Embryonic facial prominence (tissue), 1 donor: ENCODE data around the gene SGPP2.
"Not testable (repeated sequence)": the region's sequence is repeated elsewhere in the genome, so short reads cannot be mapped to it uniquely, and the experiment has no call there.

Experiments
- DNase-seq: peaks from one replicate; pipeline ENCODE4 v3.0.0-alpha.2; 2016; ENCODE audit errors: extremely low spot score

Gene SGPP2

GRCh38 chr2:222424276-222424728, at the start of gene SGPP2:
TSS of gene SGPP2 (plus strand) at chr2:222424543. CDS start at chr2:222424603, 60 bp downstream.
- no peak for DNase-seq

- DNase-seq, result no peak
Observed at GRCh38 chr2:222375798-222376197, 48.5 kb upstream of the SGPP2 start.

- DNase-seq, result no peak
Observed at GRCh38 chr2:222380456-222380855, 43.9 kb upstream of the SGPP2 start.

GRCh38 chr2:222381566-222381965, 42.8 kb upstream of the SGPP2 start:
- DNase-seq, result no peak

GRCh38 chr2:222383255-222383654, 41.1 kb upstream of the SGPP2 start:
- DNase-seq, result no peak

- DNase-seq, result no peak
Observed at GRCh38 chr2:222391743-222392285, 32.5 kb upstream of the SGPP2 start.

- DNase-seq, result no peak
Observed at GRCh38 chr2:222393733-222394267, 30.5 kb upstream of the SGPP2 start.

GRCh38 chr2:222398446-222398885, 25.9 kb upstream of the SGPP2 start:
- no peak for DNase-seq

- DNase-seq, result no peak
Observed at GRCh38 chr2:222399038-222399783, 25.1 kb upstream of the SGPP2 start.

GRCh38 chr2:222404151-222404905, 20.0 kb upstream of the SGPP2 start:
- no peak for DNase-seq

- DNase-seq, result no peak
Observed at GRCh38 chr2:222408684-222409083, 15.7 kb upstream of the SGPP2 start.

- DNase-seq, result peak; percentile 44
Observed at GRCh38 chr2:222410534-222410933, 13.8 kb upstream of the SGPP2 start.

GRCh38 chr2:222412334-222412733, 12.0 kb upstream of the SGPP2 start:
- DNase-seq, result not testable (repeated sequence)

- DNase-seq, result no peak
Observed at GRCh38 chr2:222413295-222413911, 10.9 kb upstream of the SGPP2 start.

GRCh38 chr2:222418739-222419138, 5.6 kb upstream of the SGPP2 start:
- DNase-seq, result no peak

GRCh38 chr2:222420508-222420907, 3.8 kb upstream of the SGPP2 start:
- DNase-seq, result no peak

GRCh38 chr2:222421626-222422025, 2.7 kb upstream of the SGPP2 start:
- DNase-seq, result no peak

- no peak for DNase-seq
Observed at GRCh38 chr2:222423186-222423585, 1.2 kb upstream of the SGPP2 start.

- no peak for DNase-seq
Observed at GRCh38 chr2:222423632-222424275, 589 bp upstream of the SGPP2 start.

- DNase-seq, result no peak
Observed at GRCh38 chr2:222424729-222425671, 657 bp downstream of the SGPP2 start.
